Stimulated activated CD4-positive, alpha-beta T cell treated with anti-CD3 and anti-CD28 coated beads, Interleukin-15, amount 100 ng/mL, for 1 hour (primary cell): Measurements from ENCODE around the gene IL18R1.

Source experiments
- DNase-seq, 2 donors: peaks; one replicate each; pipeline ENCODE4 v3.0.0-alpha.2; 2020; ENCODE audit warnings: low read depth in 1 of 2, low spot score in 1 of 2

IL18R1 gene

DNA sequence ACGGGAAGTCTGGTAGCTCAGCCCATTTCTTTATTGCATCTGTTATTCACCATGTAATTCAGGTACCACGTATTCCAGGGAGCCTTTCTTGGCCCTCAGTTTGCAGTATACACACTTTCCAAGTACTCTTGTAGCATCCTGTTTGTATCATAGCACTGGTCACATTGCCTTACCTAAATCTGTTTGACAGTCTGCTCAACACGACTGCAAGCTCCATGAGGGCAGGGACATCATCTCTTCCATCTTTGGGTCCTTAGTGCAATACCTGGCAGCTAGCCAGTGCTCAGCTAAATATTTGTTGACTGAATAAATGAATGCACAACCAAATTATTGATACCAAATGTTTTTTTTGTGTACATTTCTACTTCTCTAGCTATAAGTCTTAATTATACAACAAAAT lies 11.2 kb upstream of the IL18R1 start:
- DNase-seq = no peak

DNA sequence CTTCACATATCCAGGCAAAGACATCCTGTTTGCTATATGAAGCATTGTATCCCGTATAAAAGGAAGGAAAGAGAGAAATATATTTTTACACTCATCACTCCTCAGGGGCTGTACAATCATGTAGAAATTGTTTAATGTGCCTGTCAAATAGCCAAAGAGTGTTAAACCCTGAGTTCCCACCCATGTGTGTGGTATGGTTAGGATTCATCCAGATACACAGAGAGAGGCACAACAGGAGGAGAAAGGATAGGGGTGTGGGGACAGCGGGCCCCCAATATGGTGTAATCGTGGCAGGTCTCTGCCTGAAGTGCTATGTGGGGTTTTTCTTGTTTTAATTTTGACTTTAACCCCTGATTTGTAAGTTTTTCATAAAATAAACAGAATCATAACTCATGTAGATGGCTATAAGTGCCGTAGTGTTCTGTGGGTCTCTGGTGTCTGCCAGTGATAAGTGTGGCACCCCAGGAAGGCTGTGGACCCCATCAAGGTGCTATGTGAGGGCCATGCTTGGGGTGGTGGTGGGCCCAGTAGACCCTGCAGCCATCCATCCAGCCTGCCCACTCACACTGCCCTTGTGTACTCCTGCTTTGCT lies 10.2 kb upstream of the IL18R1 start:
- no peak for DNase-seq

DNA sequence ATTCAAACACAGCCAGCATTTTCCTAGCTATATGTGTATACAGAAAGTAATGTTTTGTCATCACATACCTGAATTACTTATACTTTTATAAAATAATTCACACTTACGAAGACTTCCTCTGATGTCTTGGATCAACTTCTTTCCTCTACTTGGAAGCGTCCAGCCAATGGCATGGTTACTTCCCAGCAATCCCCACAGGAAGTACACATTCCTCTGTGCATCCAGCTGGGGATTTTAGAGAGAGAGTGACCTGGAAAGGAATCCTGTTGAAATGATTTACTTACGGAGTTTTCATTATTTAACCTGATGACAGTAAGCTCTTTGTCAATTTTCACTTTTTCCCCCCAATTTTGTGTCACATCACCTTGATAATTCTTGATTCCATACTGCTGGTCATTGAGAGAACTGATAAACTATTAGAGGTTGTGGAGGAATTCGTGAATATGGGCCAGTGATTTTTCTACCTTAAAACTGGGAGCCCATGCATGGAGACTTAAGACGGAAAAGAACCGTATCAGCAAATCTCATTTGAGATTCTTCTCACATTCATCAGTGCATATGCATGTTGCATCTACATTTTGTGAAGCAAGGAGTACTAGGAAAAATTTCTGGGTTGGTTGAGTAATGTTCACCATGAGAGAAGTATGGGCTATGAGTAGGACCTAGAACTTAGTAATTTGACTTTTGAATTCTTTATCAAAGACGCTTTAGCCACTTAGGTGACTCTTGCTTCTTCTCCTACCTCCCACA lies 9.0 kb upstream of the IL18R1 start:
- no peak for DNase-seq

DNA sequence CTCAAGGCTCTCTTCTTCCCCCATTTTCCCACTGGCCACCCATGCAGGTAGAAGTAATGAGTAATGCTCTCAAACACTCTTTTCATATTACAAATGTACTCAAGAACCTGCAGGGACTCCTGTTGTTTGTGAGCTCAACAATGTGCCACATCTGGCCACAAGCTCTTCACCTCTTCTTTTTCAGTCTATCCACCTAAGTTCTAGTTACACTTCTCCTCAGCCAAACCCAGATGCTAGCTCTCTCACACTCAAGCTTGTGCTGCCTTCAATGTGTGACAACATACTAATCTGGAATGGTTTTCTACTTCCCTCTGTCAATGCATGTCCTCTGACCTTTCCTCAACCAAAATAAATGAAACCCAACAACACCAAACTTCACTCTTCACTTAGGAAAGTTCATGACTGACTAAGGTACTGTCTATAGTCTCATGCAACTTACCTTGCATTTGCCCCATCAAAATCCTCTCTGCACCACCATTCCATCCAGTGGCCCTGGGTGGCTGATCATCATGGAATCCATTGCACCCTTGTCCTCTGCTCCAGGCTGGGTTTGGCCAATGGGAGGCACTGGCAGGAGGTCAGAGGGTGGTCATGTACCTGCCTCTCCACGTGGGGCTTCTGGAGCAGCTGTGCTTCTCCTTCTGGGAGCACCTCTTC lies 5.3 kb upstream of the IL18R1 start:
- DNase-seq = no peak

DNA sequence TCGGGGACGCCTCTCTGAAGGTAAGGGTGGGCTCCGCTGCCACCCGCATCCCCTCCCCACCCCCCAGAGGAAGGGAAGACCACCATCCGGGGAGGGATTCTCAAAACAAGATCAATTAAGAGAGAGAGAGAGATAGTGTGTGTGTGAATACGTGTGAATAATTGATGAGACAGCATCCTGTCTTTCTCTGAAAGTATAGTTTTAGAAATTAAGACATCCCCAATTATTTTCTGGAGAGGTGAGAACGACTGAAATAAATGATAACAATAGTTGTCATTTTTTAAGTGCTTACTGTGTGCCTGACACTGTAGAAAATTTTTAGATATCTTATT lies 751 bp downstream of the IL18R1 start:
- DNase-seq = no peak

DNA sequence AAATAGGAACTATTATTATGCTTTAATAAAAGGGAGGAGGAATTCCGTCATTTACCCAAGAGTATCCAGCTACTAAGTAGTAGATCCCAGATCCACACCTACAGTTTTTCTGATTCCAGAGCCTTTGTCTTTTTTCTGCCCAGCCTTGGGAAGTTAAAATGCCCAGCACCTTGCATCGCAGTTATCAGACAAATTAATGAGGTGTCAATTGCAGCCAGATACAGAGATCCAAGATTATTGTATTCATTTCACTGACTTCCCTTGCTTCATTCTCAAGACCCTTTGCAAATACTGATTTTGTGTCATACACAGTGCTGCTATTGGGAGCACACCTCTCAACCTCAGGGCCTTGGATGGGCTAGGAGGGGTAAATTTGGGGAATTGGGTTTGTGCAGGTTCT lies 1.1 kb downstream of the IL18R1 start:
- no peak for DNase-seq

DNA sequence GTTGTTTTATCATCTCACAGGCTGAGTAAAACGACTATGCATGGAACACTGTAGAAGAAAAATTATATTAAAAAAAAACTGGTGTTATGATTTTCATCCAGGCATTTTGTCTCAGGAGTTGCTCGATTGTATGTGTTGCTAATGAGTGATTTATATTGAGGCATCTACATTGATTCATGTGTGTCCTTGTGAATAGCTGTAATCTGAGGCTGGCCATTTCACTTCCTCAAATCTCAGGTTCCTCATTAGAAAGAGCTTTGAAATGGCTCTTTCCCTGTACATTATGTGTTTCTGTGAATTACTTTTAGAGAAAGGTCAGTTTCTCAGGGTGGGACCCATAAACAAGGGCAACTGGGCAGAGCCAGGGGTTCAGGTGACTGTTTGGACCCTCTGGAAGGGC lies 2.3 kb downstream of the IL18R1 start:
- DNase-seq = no peak

DNA sequence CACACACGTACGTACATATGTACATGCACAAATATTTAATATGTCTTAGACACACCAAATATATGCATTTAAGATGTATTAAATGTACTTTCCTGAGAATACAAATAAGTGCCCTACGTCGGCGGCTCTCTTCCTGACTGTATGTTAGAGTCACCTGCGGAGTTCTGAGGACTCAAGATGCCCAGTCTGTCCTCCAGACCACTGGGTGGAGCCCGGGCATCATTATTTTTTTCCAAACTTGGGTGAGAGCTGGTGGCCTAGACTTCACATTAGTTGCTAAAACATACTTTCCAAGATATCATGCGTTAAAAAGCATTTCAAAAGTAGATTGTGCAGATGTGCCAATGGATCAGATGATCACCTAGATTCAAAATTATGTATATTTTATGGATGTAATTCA lies 2.9 kb downstream of the IL18R1 start:
- DNase-seq = no peak

DNA sequence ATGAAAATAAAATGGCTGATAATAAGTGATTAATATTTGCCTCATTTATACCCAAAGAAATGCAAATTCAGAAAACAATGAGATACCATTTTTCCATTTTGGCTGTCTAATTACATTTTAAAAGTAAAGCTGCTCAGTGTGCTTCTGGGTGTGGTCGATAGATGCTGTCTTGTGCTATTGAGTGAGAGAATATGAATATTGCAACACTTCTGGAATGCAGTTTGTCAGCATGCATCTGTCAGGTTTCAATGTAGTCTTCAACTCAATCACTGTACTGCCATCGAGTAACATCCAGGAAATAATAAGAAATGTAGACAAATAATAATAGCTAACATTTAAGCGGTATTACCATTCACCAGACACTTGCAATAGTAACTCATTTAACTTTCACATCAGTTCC lies 3.9 kb downstream of the IL18R1 start:
- DNase-seq = no peak

DNA sequence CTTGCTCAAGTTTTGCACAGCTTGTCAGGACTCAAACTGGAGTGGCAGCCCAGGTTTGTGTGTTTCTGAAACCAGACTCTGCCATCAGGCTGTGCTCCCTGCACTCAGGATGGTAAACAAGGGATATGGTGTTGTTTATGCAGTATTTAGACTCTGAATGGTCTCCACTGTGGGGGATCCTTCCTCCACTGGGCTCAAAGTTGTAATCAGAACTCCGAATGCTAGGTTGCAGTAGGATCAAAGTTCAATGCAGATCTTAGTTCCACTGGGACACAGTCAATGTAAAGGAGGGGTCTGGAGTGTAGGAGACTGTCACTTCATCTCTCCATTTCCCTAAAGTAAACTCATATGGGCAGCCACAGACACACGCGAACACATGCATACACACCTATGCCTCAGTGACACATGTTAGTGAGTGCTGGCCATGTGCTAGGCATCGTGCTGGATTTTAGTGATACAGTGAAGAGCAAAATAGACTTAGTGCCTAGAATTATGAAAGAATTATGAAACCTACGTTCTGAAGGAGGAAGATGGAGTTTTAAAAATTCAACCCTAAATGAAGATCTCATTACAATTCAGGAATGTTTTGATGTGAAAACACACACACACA lies 6.1 kb downstream of the IL18R1 start:
- DNase-seq = no peak

DNA sequence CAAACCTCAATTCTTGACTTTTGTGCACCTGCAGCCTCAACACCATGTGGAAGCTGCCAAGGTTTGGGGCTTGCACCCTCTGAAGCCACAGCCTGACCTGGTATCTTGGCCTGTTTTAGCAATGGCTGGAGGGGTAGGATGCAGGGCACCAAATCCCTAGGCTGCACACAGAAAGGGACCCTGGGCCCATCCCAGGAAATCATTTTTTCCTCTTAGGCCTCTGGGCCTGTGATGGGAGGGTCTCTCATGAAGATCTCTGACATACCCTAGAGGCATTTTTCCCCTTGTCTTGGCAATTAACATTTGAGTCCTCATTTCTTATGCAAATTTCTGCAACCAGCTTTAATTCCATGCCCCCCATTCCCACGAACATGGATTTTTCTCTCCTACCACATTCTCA lies 10.2 kb downstream of the IL18R1 start:
- no peak for DNase-seq

DNA sequence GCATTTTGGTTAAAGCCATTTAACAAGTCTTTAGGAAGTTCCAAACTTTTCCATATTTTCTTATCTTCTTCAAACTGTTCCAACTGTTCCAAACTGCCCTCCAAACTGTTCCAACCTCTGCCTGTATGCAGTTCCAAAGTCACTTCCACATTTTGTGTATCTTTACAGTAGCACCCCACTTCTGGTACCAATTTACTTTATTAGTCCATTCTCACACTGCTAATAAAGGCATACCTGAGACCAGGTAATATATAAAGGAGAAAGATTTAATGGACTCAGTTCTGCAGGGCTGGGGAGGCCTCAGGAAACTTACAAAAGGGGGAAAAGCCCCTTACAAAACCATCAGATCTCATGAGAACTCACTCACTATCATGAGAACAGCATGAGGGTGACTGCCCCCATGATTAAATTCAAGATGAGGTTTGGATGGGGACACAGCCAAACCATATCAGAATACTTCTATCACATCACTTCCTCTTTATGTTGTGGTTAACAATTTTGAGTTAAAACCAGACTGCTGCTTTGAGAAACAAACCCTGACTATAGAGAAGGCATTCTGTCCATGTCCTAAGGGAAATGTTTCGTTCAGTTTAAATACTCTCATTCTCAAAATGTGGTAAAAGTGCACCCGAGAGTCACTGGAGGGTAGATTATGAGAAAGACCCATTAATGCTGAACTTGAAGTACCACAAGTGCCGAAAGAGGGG lies 11.0 kb downstream of the IL18R1 start:
- no peak for DNase-seq

DNA sequence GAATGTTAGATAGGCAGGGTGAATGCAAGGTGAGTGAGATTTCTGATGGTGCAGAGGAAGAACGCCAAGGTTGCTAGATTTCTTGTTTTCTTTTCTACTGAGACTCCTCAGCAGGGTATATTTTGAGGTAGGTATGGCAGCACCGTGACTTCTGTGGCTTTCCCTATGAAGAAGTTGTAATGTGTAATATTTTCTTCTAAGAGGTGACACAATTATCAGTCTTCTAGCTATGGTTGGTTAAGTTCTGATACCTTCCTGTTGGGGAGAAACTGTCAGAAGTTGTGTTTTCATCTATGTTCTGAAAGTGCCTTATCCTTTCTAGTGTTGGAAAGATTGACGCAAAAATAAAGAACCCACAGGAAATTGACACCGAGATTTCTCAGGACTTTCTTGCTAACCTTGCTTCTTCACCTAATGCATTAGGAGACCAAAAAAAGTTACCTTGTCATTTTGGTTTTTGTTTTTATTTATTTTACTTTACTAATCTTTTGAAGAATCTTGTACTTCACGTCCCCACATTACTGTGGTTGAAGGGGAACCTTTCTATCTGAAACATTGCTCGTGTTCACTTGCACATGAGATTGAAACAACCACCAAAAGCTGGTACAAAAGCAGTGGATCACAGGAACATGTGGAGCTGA lies 11.9 kb downstream of the IL18R1 start:
- no peak for DNase-seq

DNA sequence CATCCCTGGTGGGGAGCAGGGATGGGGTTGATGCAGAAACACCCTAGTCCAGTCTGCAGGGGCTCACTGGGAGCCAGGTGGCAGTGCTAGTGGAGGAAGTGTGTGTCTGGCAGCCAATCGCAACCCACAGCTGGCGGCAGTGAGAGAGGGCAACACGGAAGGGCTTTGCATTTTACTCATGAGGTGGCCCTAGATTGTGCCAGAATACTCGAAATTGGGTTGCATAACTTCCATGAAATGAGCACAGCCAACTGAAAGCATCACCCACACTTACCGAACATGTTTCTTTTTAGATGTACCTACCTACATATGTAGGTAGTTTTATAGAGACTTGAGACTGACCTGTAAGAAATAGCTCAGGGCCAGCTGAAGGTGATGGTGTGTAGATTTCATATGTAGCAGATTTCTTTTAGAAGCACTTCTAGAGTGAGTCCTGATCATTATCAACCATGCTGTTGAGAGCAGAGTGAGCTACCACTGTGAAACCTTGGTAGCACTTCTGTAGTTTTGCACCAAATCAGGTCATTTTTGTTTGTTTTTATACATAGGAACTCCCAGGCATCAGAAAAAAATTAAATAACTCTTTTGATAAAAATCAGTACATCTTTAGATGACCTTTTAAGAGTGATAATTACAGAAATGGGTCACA lies 13.0 kb downstream of the IL18R1 start:
- no peak for DNase-seq

DNA sequence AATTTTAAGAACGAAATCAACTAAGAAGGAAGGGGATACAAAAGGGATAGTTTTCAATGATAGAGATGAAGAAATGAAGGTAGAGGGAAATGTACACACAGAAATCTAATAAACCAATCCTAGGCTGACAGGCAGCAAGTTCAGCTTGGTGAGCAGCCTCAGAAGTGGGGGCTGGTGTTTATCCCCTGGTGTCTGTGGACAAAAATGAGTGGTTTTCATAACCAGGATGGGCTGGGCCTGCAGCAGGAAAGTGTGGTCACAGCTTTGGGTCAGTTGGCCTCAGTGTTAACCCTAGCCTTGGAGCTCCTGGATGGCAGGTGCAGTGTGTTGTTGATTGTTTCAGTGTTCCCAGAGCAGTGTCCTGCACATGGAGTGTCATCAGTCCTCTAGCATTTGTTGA lies 14.3 kb downstream of the IL18R1 start:
- DNase-seq = no peak

DNA sequence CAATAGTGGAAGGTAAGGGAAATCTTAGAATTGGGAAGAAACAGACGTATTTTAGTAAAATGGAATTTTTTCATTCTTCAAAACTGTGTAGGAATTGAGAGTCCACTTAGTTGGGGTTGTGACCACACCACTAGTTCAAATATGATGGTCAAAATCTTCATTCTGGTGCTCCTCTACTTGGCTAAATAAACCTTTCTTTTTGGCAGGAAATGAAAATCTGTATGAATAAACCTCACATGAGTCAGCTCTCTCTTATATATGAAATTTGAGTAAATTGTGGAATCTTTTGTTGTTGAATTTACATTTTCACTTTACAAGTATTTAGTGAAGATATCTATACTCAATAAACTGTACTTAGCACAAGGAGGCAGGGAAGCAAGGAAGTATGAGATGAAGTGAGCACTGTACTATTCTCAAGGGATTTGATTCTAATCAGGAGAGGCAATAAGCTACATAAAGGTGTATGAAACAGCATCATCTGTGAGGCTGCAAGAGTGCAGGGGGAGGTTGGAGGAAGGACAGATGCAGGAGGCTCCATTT lies 20.5 kb downstream of the IL18R1 start:
- DNase-seq = no peak

DNA sequence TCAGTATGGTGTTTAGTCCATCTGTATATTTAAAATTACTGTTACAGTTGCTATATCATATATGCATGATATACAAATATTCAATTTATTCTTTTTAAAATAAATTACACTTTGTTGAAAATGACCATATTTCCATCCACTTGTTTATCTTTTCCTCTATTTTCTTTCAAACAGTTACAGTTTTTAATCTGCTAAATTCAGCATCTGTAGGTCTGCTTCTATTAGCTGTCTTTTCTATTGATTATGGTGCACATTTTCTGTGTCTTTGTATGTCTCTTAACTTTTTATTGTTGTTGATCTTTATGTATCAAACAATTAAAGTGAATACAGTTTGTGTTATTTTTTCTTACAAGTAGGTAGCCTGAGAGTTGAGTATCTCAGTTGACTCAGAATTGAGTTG lies 28.1 kb downstream of the IL18R1 start:
- no peak for DNase-seq

DNA sequence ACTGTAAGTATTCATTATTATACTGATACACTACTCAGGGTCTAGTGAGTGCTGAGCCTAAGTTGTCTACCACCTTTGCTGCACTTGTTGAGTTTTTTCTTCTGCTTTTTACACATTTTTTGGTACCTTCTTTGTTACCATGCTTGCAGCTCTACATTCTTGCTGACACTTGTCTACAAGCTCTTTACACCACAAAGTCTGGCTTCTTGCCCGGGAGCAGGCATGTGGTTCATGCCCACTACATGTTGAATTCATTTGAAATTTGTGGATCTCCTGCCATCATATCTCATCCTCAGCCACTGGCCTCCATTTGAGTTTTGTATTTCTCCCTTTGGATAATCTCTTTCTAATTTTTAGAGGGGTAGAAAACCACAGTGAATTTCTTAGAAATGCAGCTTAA lies 29.9 kb downstream of the IL18R1 start:
- DNase-seq = no peak

DNA sequence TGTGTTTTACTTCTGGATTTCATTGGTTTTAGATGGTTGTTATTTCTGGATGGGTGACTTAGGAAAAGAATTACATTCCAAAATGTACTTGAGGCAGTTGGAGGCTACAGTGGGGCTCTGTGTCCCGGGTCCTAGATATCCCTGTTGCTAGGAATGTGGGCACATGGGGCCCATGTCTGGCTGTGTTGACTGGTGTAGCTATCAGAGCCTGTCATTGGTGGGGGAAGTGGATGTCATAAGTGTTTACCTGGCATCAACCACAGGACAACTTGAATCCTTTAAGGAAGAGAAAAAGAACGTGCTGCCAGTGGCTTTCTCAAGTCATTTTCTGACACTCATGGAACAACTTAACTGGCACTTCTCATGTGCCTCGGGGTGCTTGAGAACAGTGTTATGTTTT lies 30.4 kb downstream of the IL18R1 start:
- DNase-seq = no peak

DNA sequence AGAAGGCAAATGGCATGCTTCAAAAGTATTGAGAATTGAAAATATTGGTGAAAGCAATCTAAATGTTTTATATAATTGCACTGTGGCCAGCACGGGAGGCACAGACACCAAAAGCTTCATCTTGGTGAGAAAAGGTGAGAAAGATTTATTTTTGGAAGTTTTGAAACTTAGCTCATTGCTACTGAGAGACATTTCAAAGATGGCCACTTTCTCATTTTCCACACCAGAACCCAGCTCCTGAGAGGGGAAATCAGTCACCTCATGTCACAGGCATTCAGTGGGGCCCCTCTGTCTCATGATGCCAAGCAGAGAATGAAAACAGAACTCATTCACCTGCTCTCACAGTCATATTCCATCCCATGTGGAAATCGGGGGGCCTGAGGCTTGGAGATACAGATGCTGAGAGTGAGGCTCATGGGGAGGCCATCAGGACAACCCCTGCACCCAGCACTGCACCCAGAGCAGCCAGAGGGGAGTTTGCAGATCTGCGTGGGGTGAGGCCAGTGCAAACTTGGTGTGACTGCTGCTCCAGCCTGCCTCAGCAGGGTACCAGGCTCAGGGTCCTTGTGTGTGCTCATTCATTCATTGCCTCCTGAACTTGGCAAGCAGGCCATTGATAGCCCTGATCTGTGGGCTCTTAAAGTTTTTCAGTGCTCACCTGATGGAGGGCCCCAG lies 31.4 kb downstream of the IL18R1 start:
- no peak for DNase-seq
